ENCODE results near the gene HOXB6.

The HOXB6 gene

GRCh38 chr17:48556576-48557401 lies 48.0 kb downstream of the HOXB6 start:
- no peak for TF ChIP-seq ZNF274 (IDR thresholded peaks at IDR 0.05; ENCODE audit: low read depth, low read length)
- no peak overlapping the region for H3K4me3 ChIP-seq (ENCODE audit: low read length)

- no peak for TF ChIP-seq ZNF274 (IDR thresholded peaks at IDR 0.05; ENCODE audit: low read depth, low read length)
- H3K4me3 ChIP-seq (ENCODE audit: low read length): no peak overlapping the region
These were observed 48.6 kb downstream of the HOXB6 start for GRCh38 chr17:48556229-48556575.

GRCh38 chr17:48555258-48556228 lies 49.2 kb downstream of the HOXB6 start:
- no peak for TF ChIP-seq ZNF274 (IDR thresholded peaks at IDR 0.05; ENCODE audit: low read depth, low read length)

GRCh38 chr17:48554412-48555257 lies 50.2 kb downstream of the HOXB6 start:
- TF ChIP-seq ZNF274 (IDR thresholded peaks at IDR 0.05; ENCODE audit: low read depth, low read length): no peak
- no peak overlapping the region for H3K4me3 ChIP-seq (ENCODE audit: low read length)

More at GRCh38 chr17:48555258-48556228, 49.2 kb downstream of the HOXB6 start:
- H3K4me3 ChIP-seq (ENCODE audit: low read length): peak overlapping the region; percentile 33; the same call in 1 of the 2 replicates

GRCh38 chr17:48553826-48554225 lies 51.0 kb downstream of the HOXB6 start:
- no peak for TF ChIP-seq ZNF274 (IDR thresholded peaks at IDR 0.05; ENCODE audit: low read depth, low read length)
- H3K4me3 ChIP-seq (ENCODE audit: low read length): no peak overlapping the region

GRCh38 chr17:48553190-48553547 lies 51.6 kb downstream of the HOXB6 start:
- TF ChIP-seq ZNF274 (IDR thresholded peaks at IDR 0.05; ENCODE audit: low read depth, low read length): no peak
- H3K4me3 ChIP-seq (ENCODE audit: low read length): no peak overlapping the region

GRCh38 chr17:48552466-48553189 lies 52.2 kb downstream of the HOXB6 start:
- no peak overlapping the region for H3K4me3 ChIP-seq (ENCODE audit: low read length)
- no peak for TF ChIP-seq ZNF274 (IDR thresholded peaks at IDR 0.05; ENCODE audit: low read depth, low read length)

GRCh38 chr17:48551596-48552465 lies 53.0 kb downstream of the HOXB6 start:
- TF ChIP-seq ZNF274 (IDR thresholded peaks at IDR 0.05; ENCODE audit: low read depth, low read length): no peak
- H3K4me3 ChIP-seq (ENCODE audit: low read length): no peak overlapping the region

- no peak for TF ChIP-seq ZNF274 (IDR thresholded peaks at IDR 0.05; ENCODE audit: low read depth, low read length)
- no peak overlapping the region for H3K4me3 ChIP-seq (ENCODE audit: low read length)
These were observed 53.6 kb downstream of the HOXB6 start for GRCh38 chr17:48551214-48551555.

- TF ChIP-seq ZNF274 (IDR thresholded peaks at IDR 0.05; ENCODE audit: low read depth, low read length): no peak
- H3K4me3 ChIP-seq (ENCODE audit: low read length): no peak overlapping the region
These were observed 54.1 kb downstream of the HOXB6 start for GRCh38 chr17:48550502-48551213.

GRCh38 chr17:48549914-48550501 lies 54.8 kb downstream of the HOXB6 start:
- no peak for TF ChIP-seq ZNF274 (IDR thresholded peaks at IDR 0.05; ENCODE audit: low read depth, low read length)
- no peak overlapping the region for H3K4me3 ChIP-seq (ENCODE audit: low read length)

- TF ChIP-seq ZNF274 (IDR thresholded peaks at IDR 0.05; ENCODE audit: low read depth, low read length): no peak
- no peak overlapping the region for H3K4me3 ChIP-seq (ENCODE audit: low read length)
These were observed 55.5 kb downstream of the HOXB6 start for GRCh38 chr17:48549281-48549630.
